CD8-positive, alpha-beta memory T cell (primary cell): Measurements from ENCODE around the gene TRIM33. TPM values are rescaled to one million over a fixed set of nuclear protein-coding genes. Genes with fewer than 3 reads are reported as not detected.

Experiments
- CTCF ChIA-PET: fragments of 350-600 bp; sonication (Branson Sonifier 250); formaldehyde crosslinking; loops from one replicate; lab custom pipeline; 2021; ENCODE audit warnings: antibody characterized with exemption; lab: Charles Lee
- POLR2A ChIA-PET: fragments of 350-600 bp; sonication (Branson Sonifier 250); formaldehyde crosslinking; loops from one replicate; lab custom pipeline; 2021; ENCODE audit warnings: antibody characterized with exemption; lab: Charles Lee
- DNase-seq, 5 donors: peaks; one replicate each; pipeline versions ENCODE4 v3.0.0 to v3.0.0-alpha.2; 2020 to 2022; ENCODE audit warnings: mixed read lengths in 1 of 5
- H3K27ac ChIP-seq: one replicate; pipeline ENCODE4 v1.7.0; 2013; ENCODE audit warnings: low read depth, mild to moderate bottlenecking, low read length, moderate library complexity
- H3K27me3 ChIP-seq: 2 replicates; pipeline ENCODE4 v1.7.0; 2013; ENCODE audit warnings: low read length, mild to moderate bottlenecking; ENCODE audit not compliant: insufficient read depth, poor library complexity, severe bottlenecking
- H3K36me3 ChIP-seq: 2 replicates; pipeline ENCODE4 v1.7.0; 2013; ENCODE audit warnings: mild to moderate bottlenecking, low read length, moderate library complexity; ENCODE audit not compliant: insufficient read depth
- H3K4me1 ChIP-seq: 2 replicates; pipeline ENCODE4 v1.7.0; 2013; ENCODE audit warnings: mild to moderate bottlenecking, low read length, moderate library complexity; ENCODE audit not compliant: insufficient read depth
- H3K4me3 ChIP-seq: 2 replicates; pipeline ENCODE4 v1.7.0; 2013; ENCODE audit warnings: mild to moderate bottlenecking, low read length
- H3K9me3 ChIP-seq: 2 replicates; pipeline ENCODE4 v1.7.0; 2013; ENCODE audit warnings: mild to moderate bottlenecking, low read length
- H3K27ac Mint-ChIP-seq, 8 donors: one replicate each; pipeline ENCODE4 v1.8.0; 2020 to 2021; ENCODE audit warnings: mixed read lengths in 8 of 8, mild to moderate bottlenecking in 6 of 8, inconsistent platforms in 3 of 8, moderate library complexity in 3 of 8
- H3K27me3 Mint-ChIP-seq, 2 donors: one replicate each; pipeline ENCODE4 v1.8.0; 2020 to 2021; ENCODE audit warnings: mixed read lengths in 2 of 2, mild to moderate bottlenecking in 1 of 2, moderate library complexity in 1 of 2
- H3K36me3 Mint-ChIP-seq, 3 donors: one replicate each; pipeline ENCODE4 v1.8.0; 2020 to 2021; ENCODE audit warnings: mixed read lengths in 3 of 3, inconsistent platforms in 1 of 3, mild to moderate bottlenecking in 1 of 3
- H3K4me1 Mint-ChIP-seq, 3 donors: one replicate each; pipeline ENCODE4 v1.8.0; 2020 to 2021; ENCODE audit warnings: mixed read lengths in 3 of 3, inconsistent platforms in 1 of 3, mild to moderate bottlenecking in 1 of 3
- H3K4me3 Mint-ChIP-seq, 7 donors: one replicate each; pipeline ENCODE4 v1.8.0; 2020 to 2021; ENCODE audit warnings: mixed read lengths in 7 of 7, mild to moderate bottlenecking in 6 of 7, moderate library complexity in 4 of 7, inconsistent platforms in 2 of 7
- H3K9me3 Mint-ChIP-seq, 5 donors: one replicate each; pipeline ENCODE4 v1.8.0; 2020 to 2022; ENCODE audit warnings: mixed read lengths in 5 of 5, mild to moderate bottlenecking in 3 of 5, moderate library complexity in 2 of 5, inconsistent platforms in 1 of 5
- polyA plus RNA-seq: library from polyadenylated mRNA; unstranded; fragments of 300-500 nt; fragmentation: Illumina TruSeq; gene quantifications from one replicate; pipeline ENCODE4 v1.2.3, GENCODE V29; 2021
- total RNA-seq, 2 experiments: library from RNA; stranded (reverse); gene quantifications; one replicate each; pipeline ENCODE4 v1.2.3, GENCODE V29; 2021

Gene TRIM33
- total and polyA plus RNA-seq, 3 experiments from 2014 or later: 32.0 to 45.3 (median 35.6) TPM

DNA sequence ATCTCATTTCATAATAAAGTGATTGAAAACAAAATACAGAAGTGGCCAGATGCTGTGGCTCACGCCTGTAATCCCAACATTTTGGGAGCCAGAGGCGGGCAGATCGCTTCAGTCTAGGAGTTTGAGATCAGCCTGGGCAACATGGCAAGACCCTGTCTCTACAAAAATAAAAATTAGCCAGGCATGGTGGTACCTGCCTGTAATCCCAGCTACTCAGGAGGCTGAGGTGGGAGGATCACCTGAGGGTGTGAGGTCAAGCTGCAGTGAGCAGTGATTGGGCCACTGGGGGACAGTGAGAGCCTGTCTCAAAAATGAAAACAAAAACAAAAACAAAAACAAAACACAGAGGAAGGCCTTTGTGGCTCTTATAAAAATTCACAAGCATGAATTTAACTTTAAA lies 38.6 kb downstream of the TRIM33 start:
- Mint-ChIP-seq H3K27ac (peak overlapping the region in 2 of 8 donors; percentile 41 to 66), H3K36me3 (peaks cover 3 to 15% (median 9%) of the 10 kb centered on the region in 3 donors), H3K4me1 (peaks cover 60 to 86% (median 85%) of the 10 kb centered on the region in 3 donors), H3K9me3 (no peaks in the 10 kb centered on the region), H3K4me3 (peak overlapping the region in 1 of 7 donors; percentile 67), H3K27me3 (no peaks in the 10 kb centered on the region)
- H3K9me3 ChIP-seq: no peaks in the 10 kb centered on the region
- H3K27me3 ChIP-seq: no peaks in the 10 kb centered on the region
- H3K36me3 ChIP-seq: no peaks in the 10 kb centered on the region
- no peak overlapping the region for H3K27ac ChIP-seq
- no peak overlapping the region for H3K4me3 ChIP-seq
- H3K4me1 ChIP-seq: peaks cover 24% of the 10 kb centered on the region
- ChIA-PET CTCF (no interaction called here), POLR2A (no interaction called here)
- no peak for DNase-seq

DNA sequence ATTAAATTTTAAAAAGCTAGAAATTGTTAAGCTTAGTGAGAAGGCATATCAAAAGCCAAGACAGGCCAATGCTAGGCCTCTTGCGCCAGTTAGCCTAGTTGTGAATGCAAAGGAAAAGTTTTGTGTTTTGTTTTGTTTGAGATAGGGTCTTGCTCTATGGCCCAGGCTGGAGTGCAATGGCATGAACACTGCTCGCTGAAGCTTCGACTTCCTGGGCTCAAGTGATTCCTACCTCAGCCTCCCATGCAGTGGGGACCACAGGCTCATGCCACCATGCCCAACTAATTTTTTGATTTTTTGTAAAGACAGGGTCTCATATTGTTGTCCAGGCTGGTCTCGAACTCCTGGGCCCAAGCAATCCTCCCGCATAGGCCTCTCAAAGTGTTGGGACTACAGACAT lies 40.3 kb downstream of the TRIM33 start:
- CTCF ChIA-PET: no interaction called here
- peak overlapping the region in 1 of 8 donors; percentile 80 for H3K27ac Mint-ChIP-seq
- no peaks in the 10 kb centered on the region for H3K27me3 Mint-ChIP-seq

DNA sequence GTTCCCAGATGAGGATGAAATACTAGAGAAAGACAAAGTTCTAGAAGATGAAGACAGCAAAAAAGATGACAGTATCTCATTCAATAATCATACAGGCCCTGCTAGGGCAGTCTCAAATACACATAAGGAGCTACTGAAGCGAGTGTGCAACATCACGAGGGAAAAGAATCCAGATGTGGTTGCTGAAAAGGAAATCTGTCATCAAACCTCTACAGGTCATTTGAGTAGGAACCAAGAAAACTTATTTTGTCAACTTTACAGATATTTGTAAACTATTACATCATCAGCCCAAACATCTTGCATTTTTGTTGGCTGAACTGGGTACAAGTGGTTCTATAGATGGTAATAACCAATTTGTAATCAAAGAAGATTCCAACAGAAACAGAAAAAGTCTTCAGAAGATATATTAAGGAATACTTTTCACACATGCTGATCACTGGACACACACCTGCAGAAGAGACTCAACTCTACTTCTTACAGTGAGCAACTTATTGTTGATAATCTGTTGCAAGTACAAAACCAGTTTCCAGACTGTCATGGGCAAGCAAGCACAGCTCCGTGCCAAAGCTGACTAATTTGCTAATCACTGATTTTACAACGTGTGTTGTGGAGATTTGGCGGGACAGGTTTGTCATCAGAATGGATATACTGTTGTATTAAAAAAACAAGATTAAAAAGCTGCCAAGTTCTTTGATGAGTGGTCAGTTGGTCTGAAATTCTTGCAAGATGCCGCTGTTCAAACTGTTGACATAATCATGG lies 42.1 kb downstream of the TRIM33 start:
- Mint-ChIP-seq H3K27ac (peak overlapping the region in 7 of 8 donors; percentile 0 to 74 (median 55)), H3K36me3 (peaks cover 5 to 15% (median 9%) of the 10 kb centered on the region in 3 donors), H3K9me3 (no peaks in the 10 kb centered on the region), H3K4me3 (peak overlapping the region in 3 of 7 donors; percentile 58 to 70 (median 62)), H3K4me1 (peaks cover 61 to 85% (median 84%) of the 10 kb centered on the region in 3 donors), H3K27me3 (no peaks in the 10 kb centered on the region)
- Histone ChIP-seq H3K9me3 (no peaks in the 10 kb centered on the region), H3K36me3 (no peaks in the 10 kb centered on the region), H3K4me3 (no peak overlapping the region), H3K27ac (no peak overlapping the region), H3K4me1 (peaks cover 28% of the 10 kb centered on the region), H3K27me3 (no peaks in the 10 kb centered on the region)
- POLR2A ChIA-PET: interaction anchor here (0.6 to 2.0 kb wide), 2 partner anchors 21 to 42 kb away, joined by 3 to 7 read pairs; partner anchors contain the start of gene TRIM33
- DNase-seq: no peak
- CTCF ChIA-PET: interaction anchor here (0.8 to 1.1 kb wide), 2 partner anchors 39 to 41 kb away, joined by 3 read pairs; no protein-coding TSS in a partner anchor

More for the DNA sequence above, 40.3 kb downstream of the TRIM33 start:
- peaks cover 28% of the 10 kb centered on the region for H3K4me1 ChIP-seq
- H3K27me3 ChIP-seq: no peaks in the 10 kb centered on the region
- no peaks in the 10 kb centered on the region for H3K9me3 ChIP-seq
- no peak for DNase-seq
- H3K4me3 ChIP-seq: no peak overlapping the region
- POLR2A ChIA-PET: no interaction called here
- Mint-ChIP-seq H3K4me3 (no peak overlapping the region), H3K4me1 (peaks cover 59 to 86% (median 85%) of the 10 kb centered on the region in 3 donors), H3K9me3 (no peaks in the 10 kb centered on the region), H3K36me3 (peaks cover 3 to 15% (median 9%) of the 10 kb centered on the region in 3 donors)
- no peaks in the 10 kb centered on the region for H3K36me3 ChIP-seq
- no peak overlapping the region for H3K27ac ChIP-seq

DNA sequence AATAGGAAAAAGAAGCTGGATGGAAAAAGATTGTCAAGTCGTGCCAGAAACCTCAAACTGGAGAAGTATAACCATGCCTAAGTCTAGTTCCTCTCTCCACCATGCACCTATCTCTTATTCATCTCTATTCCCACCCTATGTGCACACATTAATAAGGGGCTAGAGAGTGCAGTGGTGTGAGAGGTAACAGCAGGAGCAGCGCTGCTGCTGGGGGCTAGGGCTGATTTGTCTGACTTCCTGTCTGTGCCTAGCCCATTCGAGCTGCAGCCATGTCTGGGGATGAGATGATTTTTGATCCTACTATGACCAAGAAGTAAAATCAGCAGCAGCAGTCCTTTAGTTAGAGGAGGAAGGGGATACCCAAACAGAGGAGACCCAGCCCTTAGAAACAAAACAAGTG lies 43.0 kb downstream of the TRIM33 start:
- H3K4me1 Mint-ChIP-seq: peaks cover 56 to 81% (median 77%) of the 10 kb centered on the region in 3 donors
- peaks cover 28% of the 10 kb centered on the region for H3K4me1 ChIP-seq
- H3K27ac ChIP-seq: no peak overlapping the region
- peak in 1 of 5 donors; percentile 18 for DNase-seq
- ChIA-PET POLR2A (interaction anchor here (0.6 to 2.0 kb wide), 3 partner anchors 21 to 43 kb away, joined by 3 to 7 read pairs (median 3); partner anchors contain the start of gene TRIM33), CTCF (interaction anchor here (0.8 to 1.1 kb wide), 2 partner anchors 39 to 40 kb away, joined by 3 read pairs; no protein-coding TSS in a partner anchor)
- H3K4me3 Mint-ChIP-seq: peak overlapping the region in 6 of 7 donors; percentile 53 to 70 (median 58)
- H3K36me3 ChIP-seq: no peaks in the 10 kb centered on the region
- no peaks in the 10 kb centered on the region for H3K9me3 Mint-ChIP-seq
- H3K27ac Mint-ChIP-seq: peak overlapping the region; percentile 0 to 74 (median 54)
- H3K27me3 ChIP-seq: no peaks in the 10 kb centered on the region
- peak overlapping the region; percentile 17 for H3K4me3 ChIP-seq
- no peaks in the 10 kb centered on the region for H3K9me3 ChIP-seq
- peaks cover 4 to 16% (median 5%) of the 10 kb centered on the region in 3 donors for H3K36me3 Mint-ChIP-seq
- no peaks in the 10 kb centered on the region for H3K27me3 Mint-ChIP-seq

DNA sequence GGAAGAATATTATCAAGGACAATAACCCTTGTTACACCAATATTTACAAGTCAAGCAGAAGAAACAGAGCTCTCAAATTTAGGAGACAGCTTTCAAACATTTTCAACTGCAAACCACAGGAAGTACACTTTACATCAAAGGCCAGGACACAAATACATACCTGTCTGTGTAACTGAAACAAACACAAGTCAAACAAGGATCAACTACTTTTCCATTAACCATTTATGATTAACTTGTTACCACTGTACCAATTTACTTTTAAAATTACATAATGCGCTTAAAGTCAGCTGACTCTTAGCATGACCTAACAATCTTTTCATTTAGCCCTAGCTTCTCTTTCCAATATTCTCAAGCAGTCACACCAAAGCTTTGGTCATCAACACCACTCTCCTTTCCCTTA lies 43.5 kb downstream of the TRIM33 start:
- ChIA-PET CTCF (interaction anchor here (0.8 to 1.0 kb wide), 2 partner anchors 17 to 23 kb away, joined by 3 read pairs; no protein-coding TSS in a partner anchor), POLR2A (interaction anchor here (1.1 to 2.0 kb wide), 2 partner anchors 41 to 44 kb away, joined by 3 to 7 read pairs; partner anchors contain the start of gene TRIM33)
- no peak overlapping the region for H3K27ac ChIP-seq
- Mint-ChIP-seq H3K27ac (peak overlapping the region in 6 of 8 donors; percentile 24 to 74 (median 58)), H3K9me3 (no peaks in the 10 kb centered on the region), H3K4me1 (peaks cover 54 to 76% (median 73%) of the 10 kb centered on the region in 3 donors), H3K36me3 (peaks cover 0 to 18% (median 3%) of the 10 kb centered on the region in 3 donors), H3K4me3 (peak overlapping the region in 6 of 7 donors; percentile 11 to 70 (median 58)), H3K27me3 (peaks cover 0 to 1% of the 10 kb centered on the region in 2 donors)
- H3K4me1 ChIP-seq: peaks cover 28% of the 10 kb centered on the region
- H3K27me3 ChIP-seq: no peaks in the 10 kb centered on the region
- no peak overlapping the region for H3K4me3 ChIP-seq
- DNase-seq: no peak
- no peaks in the 10 kb centered on the region for H3K9me3 ChIP-seq
- H3K36me3 ChIP-seq: no peaks in the 10 kb centered on the region

DNA sequence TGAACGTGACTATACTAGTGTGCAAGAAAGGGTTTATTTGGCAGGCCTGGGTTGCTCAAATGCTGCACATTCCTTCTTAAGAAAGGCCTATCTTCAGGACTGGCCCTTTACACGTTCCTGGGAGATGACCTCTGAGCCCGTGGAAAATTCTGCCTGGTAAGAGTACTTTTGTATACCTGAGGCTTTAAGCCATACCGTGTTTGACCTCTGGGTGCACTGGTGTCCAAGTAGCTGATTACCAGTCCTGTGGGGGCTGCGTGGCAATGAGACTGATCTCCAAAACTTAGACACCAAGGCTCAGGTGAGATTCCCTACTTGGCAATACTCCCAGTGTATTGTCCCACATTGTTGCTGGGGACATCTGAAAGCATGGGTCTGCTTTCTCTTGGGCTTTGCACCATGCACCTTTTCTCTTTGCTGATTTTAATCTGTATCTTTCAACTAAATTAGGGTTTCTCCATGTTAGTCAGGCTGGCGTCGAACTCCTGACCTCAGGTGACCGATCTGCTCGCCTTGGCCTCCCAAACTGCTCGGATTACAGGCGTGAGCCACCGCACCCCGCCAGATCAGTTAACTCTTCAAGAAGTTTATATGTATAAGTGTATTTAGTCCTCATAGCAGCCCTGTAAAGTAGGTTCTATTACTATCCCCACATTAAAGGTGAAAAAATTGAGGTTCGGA lies 44.5 kb downstream of the TRIM33 start:
- Histone ChIP-seq H3K27me3 (no peaks in the 10 kb centered on the region), H3K4me1 (peaks cover 28% of the 10 kb centered on the region), H3K27ac (no peak overlapping the region), H3K36me3 (no peaks in the 10 kb centered on the region), H3K9me3 (no peaks in the 10 kb centered on the region), H3K4me3 (no peak overlapping the region)
- Mint-ChIP-seq H3K4me1 (peaks cover 55 to 70% (median 67%) of the 10 kb centered on the region in 3 donors), H3K27me3 (peaks cover 0 to 2% of the 10 kb centered on the region in 2 donors), H3K9me3 (no peaks in the 10 kb centered on the region), H3K36me3 (peaks cover 3 to 28% (median 5%) of the 10 kb centered on the region in 3 donors), H3K4me3 (peak overlapping the region in 3 of 7 donors; percentile 45 to 58 (median 58)), H3K27ac (peak overlapping the region in 4 of 8 donors; percentile 17 to 70 (median 53))
- POLR2A ChIA-PET: no interaction called here
- no peak for DNase-seq
- CTCF ChIA-PET: interaction anchor here (1.0 kb wide), 1 partner anchor 18 kb away, joined by 3 read pairs; no protein-coding TSS in a partner anchor

DNA sequence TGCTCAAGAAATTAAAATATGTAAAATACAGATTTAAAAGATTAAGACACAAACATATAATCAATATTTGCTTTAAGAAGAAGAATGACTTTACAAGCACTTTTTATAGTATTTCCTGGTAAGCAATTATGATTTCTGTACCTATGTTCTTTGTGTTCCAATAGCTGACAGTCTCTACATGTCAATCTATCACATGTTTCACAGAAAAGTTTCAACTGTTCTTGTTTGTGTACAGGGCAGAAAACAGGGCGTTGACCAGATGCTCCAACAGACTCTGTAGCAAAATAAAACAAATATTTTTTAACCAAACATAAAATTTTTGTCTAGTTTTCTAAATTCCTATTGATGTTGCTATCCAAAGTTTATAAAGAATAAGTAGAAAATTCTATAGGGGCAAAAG lies 48.0 kb downstream of the TRIM33 start:
- no peak for DNase-seq
- Mint-ChIP-seq H3K36me3 (peaks cover 5 to 48% (median 16%) of the 10 kb centered on the region in 3 donors), H3K27me3 (peaks cover 0 to 2% of the 10 kb centered on the region in 2 donors), H3K4me3 (no peak overlapping the region), H3K27ac (no peak overlapping the region), H3K4me1 (peaks cover 46 to 63% (median 56%) of the 10 kb centered on the region in 3 donors), H3K9me3 (no peaks in the 10 kb centered on the region)
- ChIA-PET POLR2A (no interaction called here), CTCF (no interaction called here)
- no peaks in the 10 kb centered on the region for H3K9me3 ChIP-seq
- no peaks in the 10 kb centered on the region for H3K27me3 ChIP-seq
- no peaks in the 10 kb centered on the region for H3K36me3 ChIP-seq
- H3K4me1 ChIP-seq: peaks cover 19% of the 10 kb centered on the region
- no peak overlapping the region for H3K27ac ChIP-seq
- no peak overlapping the region for H3K4me3 ChIP-seq
